Mesenteric fat pad (tissue), 1 donor: ENCODE measurements around the gene SEMA5A. TPM values are rescaled to one million over a fixed set of nuclear protein-coding genes. Genes with fewer than 3 reads are reported as not detected.

Experiments used
- DNase-seq: peaks from one replicate; pipeline ENCODE4 v3.0.0-alpha.2; 2020; ENCODE audit warnings: low spot score
- microRNA-seq: library from miRNA; unstranded; fragments of <30 nt; microRNA quantifications from one replicate; pipeline ENCODE4 v1.2.0, GENCODE V29; 2020; ENCODE audit warnings: borderline number of aligned reads
- total RNA-seq: library from RNA; stranded (reverse); fragmentation: NEBNext Ultra II Directional; extraction: Animal tissue kit (Norgen Biotek cat#: 25700); gene quantifications from one replicate; pipeline ENCODE4 v1.2.1, GENCODE V29; 2021
- donor health status: DM: yes; HTN: yes; CAD: no.

SEMA5A gene
- total RNA-seq, 1 donor from 2014 or later = 7.9 TPM

- DNase-seq = no peak
Observed at GRCh38 chr5:9045946-9046345, 499.9 kb downstream of the SEMA5A start.

GRCh38 chr5:9042241-9042640, 503.6 kb downstream of the SEMA5A start:
- DNase-seq = no peak

GRCh38 chr5:9040475-9040874, 505.4 kb downstream of the SEMA5A start:
- DNase-seq = no peak

GRCh38 chr5:9037048-9037447, 508.8 kb downstream of the SEMA5A start:
- no peak for DNase-seq

- DNase-seq = no peak
Observed at GRCh38 chr5:9035346-9035745, 510.5 kb downstream of the SEMA5A start.

- no peak for DNase-seq
Observed at GRCh38 chr5:9034649-9035048, 511.2 kb downstream of the SEMA5A start.

GRCh38 chr5:9033524-9033923, 512.4 kb downstream of the SEMA5A start:
- DNase-seq = no peak

- no peak for DNase-seq
Observed at GRCh38 chr5:9025942-9026341, 519.9 kb downstream of the SEMA5A start.

- no peak for DNase-seq
Observed at GRCh38 chr5:9020996-9021395, 524.9 kb downstream of the SEMA5A start.

GRCh38 chr5:9015937-9016270, 530.0 kb downstream of the SEMA5A start:
- DNase-seq = no peak

- no peak for DNase-seq
Observed at GRCh38 chr5:9015260-9015936, 530.5 kb downstream of the SEMA5A start.

- DNase-seq = no peak
Observed at GRCh38 chr5:9013147-9013546, 532.7 kb downstream of the SEMA5A start.

- DNase-seq = no peak
Observed at GRCh38 chr5:9009931-9010651, 535.8 kb downstream of the SEMA5A start.

GRCh38 chr5:8997542-8998070, 548.3 kb downstream of the SEMA5A start:
- DNase-seq = no peak

- DNase-seq = no peak
Observed at GRCh38 chr5:8993031-8993430, 552.8 kb downstream of the SEMA5A start.

Small RNA genes lying within 50 kb of the gene (microRNA-seq; reads per million reads assigned to microRNA genes)
- gene MIR4636 = 3.6 reads per million

Other genes starting within 250 kb of the SEMA5A start
- gene TAS2R1, start 84.3 kb upstream of the SEMA5A start, total RNA-seq = not detected